Stimulated activated CD4-positive, alpha-beta T cell treated with anti-CD3 and anti-CD28 coated beads, Interleukin-2, amount 100 ng/mL, for 4 hours (primary cell): ENCODE data around the gene ADAM8.
"Not testable (repeated sequence)": the region's sequence is repeated elsewhere in the genome, so short reads cannot be mapped to it uniquely, and the experiment has no call there.

Source experiments
- DNase-seq: peaks from one replicate; pipeline ENCODE4 v3.0.0-alpha.2; 2020; ENCODE audit warnings: low read depth

ADAM8 gene

DNA sequence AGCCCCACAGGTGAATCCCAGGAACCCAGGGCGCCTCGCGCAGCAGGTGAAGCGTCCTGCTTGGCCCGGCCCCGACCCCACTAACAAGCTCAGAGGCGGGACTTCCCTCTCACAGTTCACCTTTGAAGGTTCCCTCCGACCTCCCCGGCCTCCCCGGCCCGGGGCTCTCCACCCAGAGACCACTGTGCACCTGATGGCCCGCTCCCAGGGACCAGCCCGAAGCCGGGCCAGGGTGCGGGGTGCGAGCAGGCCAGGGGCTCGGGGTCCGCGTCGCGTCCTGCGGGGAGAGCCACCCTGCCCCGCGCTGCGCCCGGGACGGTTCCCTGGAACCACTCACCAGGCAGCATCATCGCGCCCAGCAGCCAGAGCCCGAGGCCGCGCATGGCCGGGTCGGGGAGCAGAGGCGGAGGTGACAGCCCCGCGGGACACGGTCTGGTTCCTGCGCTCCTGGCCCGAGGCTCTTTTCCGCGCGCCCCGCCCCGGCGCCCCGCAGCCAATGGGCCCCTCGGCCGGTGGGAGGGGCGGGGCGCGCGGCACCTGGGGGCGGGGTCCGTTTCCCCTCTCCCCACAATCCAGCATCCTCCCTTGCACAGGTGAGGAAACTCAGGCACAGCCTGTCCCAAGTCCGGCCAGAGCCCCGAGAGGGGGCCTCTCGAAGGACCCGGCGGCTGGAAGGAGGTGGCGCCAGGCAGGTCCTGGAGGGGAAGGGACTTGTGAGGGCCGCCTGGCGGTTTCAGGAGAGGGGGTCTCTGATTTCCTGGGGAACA, at the start of gene ADAM8:
Gene ADAM8 (minus strand): TSS at position 434 of the 767 bp plus-strand sequence. CDS start 51 bp downstream, at position 383.
- DNase-seq, result peak; percentile 59

DNA sequence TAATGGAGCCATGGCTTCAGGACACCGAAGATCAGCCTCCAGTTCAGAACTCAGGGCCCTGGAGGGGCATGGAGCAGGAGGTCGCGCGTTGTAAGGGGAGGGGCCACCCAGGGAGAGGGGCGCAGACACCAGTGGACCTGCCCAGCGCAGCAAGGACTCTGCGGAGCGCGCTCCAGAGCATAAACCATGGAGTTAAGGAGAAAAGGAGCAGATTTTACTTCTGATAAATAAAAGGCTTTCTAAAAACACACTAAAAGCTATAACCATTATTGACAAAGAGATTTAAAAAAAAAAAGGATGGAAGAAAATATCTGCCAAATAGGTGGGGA, 49.5 kb upstream of the ADAM8 start:
- DNase-seq, result no peak

DNA sequence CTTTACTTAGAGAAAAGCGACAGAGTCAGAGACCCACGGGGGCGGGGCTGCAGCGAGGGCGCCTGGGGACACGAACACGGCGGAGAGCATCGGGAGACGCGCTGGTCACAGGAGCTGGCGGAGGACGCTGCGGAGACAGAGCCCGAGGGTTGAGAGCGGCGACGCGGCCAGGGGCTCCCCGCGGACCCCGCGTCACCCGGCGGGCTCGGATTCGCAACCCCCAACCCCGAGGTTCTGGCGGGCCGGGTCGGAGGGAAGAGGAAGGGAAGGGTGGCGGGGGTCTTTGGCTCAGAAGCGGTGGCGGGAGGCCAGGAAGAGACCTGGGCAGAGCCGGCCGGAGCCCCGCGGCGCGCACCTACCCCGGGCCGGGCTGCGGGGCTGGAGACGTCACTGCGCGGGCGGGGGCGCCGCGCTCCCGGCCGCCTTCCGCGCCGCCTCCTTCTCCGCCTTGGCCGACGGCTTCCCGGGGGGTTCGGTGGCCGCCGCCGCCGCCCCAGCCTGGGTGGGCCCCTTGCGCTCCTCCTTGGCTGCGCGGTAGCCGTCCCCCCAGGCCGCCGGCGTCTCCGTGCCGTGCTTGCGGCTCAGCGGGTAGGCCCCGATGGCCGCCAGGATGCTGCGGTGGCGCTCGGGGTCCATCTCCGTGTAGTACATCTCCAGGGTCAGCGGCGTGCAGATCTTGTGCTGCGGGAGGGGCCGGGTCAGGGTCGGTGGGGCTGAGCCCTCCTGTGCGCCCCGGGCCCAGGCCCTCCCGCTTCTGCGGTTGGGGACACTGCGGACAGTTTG, 49.0 kb upstream of the ADAM8 start:
- no peak for DNase-seq

DNA sequence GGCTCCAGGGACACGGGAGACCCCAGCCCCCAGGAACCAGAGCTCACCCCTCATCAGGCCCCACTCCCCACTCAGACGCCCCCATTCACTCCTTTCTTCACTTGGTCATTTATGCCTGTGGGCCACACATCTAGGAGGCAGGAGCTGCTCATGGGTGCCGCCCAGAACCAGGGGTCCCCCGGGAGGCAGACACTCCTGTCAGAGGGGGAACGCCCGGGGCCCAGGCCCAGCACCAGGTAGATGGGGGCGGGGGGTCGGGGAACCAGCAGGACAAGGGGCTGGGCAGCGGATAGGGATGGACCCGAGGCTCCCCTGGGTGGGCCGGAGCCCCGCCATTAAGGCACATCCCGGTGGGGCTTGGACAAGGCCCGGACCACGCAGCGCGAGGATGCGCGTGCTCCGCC, 48.2 kb upstream of the ADAM8 start:
- no peak for DNase-seq

DNA sequence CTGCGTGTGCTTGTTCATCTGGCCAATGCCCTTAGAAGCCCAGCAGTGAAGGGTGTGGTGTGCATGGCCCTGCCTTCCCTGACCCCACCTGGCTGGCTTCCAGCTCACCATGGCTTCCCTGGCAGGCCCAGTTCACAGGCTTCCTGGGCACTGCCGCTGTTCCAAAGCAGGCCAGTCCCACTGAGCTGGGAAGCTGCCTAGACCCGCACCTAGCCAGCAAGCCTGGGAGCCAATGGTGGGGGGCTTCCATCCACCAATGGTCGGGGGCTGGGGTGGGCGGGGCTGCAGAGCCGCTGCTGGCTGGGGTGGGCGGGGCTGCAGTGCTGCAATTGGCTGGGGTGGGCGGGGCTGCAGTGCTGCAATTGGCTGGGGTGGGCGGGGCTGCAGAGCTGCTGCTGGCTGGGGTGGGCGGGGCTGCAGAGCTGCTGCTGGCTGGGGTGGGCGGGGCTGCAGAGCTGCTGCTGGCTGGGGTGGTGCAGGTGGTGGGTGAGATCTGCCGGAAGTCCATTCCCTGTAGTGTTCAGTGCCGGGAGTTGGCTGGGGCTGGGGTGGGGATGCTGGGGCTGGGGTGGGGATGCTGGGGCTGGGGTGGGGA, 47.6 kb upstream of the ADAM8 start:
- DNase-seq, result peak; percentile 49

DNA sequence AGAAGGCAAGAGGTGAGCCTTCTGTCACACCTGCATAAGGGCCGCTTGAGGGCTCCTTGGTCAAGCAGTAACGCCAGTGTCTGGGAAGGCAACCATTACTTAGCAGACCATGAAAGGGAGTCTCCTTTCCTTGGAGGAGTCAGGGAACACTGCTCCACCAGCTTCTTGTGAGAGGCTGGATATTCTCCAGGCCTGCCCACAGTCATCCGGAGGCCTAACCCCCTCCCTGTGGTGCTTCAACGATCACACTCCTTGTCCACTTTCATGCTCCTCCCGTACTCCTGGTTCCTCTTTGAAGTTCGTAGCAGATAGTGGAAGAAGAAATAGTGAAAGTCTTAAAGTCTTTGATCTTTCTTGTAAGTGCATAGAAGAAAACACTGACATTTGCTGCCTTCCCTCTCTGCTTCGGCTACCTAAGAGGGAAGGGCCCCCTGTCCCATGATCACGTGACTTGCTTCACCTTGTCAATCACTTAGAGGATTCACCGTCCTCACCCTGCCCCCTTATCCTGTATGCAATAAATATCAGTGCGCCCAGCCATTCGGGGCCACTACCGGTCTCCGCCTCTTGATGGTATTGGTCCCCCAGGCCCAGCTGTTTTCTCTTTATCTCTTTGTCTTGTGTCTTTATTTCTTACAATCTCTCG, 45.5 kb upstream of the ADAM8 start:
- not testable (repeated sequence) for DNase-seq

DNA sequence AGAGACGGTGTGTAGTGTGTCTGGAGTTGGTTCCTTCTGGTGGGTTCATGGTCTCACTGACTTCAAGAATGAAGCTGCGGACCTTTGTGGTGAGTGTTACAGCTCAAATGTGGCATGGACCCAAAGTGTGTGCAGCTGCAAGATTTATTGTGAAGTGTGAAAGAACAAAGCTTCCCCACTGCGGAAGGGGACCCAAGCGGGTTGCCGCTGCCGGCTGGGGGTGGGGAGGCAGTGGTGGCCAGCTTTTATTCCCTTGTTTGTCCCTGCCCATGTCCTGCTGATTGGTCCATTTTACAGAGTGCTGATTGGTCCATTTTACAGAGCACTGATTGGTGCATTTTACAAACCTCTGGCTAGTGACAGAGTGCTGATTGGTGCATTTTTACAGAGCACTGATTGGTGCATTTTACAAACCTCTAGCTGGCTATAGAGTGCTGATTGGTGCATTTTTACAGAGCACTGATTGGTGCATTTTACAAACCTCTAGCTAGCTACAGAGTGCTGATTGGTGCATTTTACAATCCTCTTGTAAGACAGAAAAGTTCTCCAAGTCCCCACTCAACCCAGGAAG, 44.3 kb upstream of the ADAM8 start:
- not testable (repeated sequence) for DNase-seq

DNA sequence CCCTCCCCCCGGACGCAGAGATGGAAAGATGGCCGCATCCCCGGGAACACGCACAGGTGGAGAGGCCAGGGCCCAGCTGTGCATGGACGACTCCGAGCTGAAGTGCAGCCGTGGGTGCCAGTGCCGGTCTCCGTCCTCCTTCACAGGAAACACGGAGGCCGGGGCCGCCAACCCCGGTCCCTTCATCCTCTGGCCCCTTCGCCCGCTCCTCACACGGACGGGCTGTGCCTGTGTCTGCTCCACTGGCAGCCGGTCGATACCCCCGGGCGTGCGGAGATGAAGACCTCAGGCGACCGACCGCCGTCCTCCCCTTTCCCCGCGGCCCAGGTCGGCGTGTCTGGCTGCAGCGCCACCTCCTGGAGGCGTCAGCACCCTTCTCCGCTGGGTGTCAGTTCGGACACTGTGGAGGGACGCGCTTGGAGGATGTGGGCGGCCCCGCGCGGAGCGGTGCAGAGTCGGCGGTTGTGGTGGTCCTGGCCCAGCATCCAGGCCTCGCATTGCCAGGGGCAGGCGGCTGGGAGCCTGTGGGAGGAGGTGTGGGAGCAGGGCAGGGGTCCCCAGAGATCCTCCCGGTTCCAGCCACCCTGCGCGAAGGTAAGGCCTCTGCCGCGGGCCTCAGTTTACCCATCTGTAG, 41.9 kb upstream of the ADAM8 start:
- DNase-seq, result peak; percentile 29

DNA sequence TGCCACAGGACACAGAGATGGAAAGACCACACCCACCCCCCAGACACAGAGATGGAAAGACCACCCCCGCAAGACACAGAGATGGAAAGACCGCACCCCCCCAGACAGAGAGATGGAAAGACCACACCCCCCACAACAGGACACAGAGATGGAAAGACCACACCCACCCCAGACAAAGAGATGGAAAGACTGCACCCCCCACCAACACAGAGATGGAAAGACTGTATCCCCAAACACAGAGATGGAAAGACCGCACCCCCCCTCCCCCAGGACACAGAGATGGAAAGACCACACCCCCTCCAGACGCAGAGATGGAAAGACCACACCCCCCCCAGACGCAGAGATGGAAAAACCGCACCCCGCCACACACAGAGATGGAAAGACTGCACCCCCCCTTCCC, 40.1 kb upstream of the ADAM8 start:
- DNase-seq, result no peak

DNA sequence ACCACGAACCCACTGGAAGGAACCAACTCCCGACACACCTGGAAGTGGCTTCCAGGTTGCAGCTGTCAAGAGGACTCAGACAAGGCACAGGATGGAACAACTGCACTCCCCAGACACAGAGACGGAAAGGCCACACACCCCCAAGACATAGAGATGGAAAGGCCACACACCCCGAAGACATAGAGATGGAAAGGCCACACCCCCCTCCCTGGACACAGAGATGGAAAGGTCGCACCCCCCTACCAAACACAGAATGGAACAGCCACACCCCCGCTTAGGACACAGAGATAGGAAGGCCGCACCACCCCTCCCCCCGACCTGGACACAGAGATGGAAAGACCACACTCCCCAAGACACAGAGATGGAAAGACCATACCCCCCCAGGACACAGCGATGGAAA, 39.6 kb upstream of the ADAM8 start:
- no peak for DNase-seq

DNA sequence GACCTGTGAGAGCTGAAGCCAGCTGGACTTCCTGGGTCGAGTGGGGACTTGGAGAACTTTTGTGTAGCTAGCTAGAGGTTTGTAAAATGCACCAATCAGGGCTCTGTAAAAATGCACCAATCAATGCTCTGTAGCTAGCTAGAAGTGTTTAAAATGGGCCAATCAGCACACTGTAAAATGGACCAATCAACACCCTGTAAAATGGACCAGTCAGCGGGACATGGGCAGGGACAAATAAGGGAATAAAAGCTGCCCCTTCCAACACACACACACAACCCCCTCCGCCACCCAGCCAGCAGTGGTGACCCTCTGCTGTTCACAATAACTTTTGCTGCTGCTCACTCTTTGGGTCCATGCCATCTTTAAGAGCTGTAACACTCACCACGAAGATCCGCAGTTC, 39.2 kb upstream of the ADAM8 start:
- no peak for DNase-seq

DNA sequence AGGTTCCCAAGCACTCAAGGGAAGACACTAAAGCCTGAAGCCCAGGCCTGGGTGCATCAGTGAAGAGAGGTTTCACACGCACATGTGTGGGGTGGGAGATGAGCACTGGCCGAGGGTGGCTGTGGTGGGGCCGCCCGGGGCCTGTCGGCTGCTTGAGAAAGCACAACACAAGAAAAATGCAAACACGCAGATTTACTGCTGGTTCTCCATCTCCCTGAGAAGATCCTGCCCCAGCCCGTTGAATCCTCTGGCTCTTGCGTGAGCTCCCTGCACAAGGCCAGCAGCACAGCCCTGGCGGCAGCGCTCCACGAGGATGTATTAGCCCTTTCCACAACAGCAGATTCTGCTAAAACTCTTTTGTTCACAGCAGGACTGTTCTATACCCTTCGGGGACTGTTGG, 38.2 kb upstream of the ADAM8 start:
- no peak for DNase-seq

DNA sequence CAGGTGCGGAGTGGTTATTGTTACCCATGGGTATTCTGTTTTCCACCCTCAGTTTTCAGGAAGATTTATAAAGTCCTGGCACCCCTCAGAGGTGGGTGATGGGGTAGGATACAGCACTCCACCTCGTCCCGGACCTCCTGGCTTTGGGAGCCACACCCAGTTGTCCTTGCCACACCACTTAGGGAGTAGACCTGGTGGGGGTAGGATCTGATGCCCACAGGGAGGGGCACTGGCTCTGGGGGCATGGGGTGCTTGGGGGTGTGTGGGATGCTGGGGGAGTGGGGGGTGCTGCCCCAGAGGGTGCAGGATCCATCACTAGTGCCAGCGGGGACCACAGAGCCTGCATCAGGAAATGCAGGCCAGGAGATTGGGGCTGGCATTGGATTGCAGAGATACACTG, 36.5 kb upstream of the ADAM8 start:
- no peak for DNase-seq

DNA sequence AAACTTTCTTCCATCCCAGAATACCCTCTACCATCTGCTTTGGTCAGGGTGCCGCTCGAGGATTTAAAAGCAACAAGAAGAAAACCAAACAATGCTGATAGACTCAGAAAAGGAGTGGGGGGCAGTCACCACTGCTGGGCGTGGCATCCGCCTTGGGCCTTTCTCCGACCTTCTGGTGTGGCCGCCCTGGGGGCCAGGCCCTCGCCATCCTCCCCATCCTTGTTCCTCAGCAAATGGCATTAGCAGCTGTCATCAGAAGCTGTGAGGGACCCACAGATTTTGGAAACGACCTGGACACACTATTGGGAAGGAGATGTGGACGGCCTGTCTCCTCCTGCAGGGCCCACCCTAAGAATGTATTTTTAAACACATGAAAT, 36.1 kb upstream of the ADAM8 start:
- no peak for DNase-seq

DNA sequence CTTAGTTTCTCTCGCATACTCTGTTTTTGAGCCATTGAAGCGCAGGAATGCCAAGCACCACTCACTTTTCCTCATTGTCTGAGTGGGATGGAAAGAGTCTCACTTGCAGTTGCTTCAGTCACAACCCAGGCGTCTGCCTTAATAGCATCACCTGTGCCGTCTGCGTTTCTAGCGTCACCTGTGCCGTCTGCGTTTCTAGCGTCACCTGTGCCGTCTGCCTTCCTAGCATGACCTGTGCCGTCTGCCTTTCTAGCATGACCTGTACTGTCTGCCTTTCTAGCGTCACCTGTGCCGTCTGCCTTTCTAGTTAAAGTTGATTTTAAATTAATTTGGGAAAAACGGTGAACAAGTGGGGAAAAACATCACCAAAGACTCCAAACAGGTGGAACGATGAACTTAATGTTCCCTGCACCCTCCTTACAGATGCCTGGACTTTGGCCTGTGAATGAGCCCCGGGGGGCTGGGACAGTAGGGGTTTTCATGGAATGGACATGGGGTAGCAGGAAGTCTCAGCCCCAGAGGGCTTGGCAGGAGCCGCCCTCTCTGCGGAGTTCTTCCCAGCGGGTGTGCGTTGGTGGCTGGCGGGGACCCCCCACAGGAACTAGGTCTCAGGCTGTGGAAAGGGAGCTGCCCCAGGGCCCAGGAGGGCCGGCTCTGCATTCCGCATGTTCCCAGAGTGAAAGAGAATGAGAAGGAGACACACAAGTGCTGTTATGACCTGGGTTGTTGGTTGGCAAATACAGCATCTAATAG, 35.5 kb upstream of the ADAM8 start:
- no peak for DNase-seq

DNA sequence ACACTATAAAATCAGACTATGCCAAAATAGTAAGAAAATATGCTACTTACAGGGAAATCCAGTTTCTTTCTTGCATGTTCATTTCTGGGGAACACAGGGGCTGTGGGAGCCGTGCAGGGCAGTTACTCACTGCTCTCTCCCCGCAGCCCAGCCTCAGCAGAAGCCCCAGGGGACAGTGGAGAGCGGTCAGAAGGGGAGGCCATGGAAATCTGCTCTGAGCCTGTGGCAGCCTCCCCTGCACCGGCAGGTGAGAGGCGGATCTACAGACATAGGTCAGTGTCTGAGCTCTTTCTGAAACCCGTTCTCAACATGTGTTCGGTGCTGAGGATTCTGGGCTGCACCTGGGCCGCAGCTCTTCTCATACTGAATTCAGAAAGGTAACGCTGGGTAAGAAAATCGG, 34.9 kb upstream of the ADAM8 start:
- no peak for DNase-seq

DNA sequence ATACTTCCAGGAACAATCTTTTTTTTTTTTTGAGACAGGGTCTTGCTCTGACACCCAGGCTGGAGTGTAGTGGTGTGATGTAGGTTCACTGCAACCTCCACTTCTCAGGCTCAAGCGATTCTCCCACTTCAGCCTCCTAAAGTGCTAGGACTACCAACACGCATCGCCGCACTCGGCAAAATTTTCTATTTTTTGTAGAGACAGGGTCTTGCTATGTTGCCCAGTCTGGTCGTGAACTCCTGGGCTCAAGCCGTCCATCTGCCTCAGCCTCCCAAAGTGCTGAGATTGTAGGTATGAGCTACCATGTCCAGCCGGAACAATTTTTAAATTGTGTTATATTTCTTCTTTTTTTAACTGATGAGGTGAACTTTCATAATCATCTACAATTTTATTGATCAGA, 34.1 kb upstream of the ADAM8 start:
- no peak for DNase-seq

DNA sequence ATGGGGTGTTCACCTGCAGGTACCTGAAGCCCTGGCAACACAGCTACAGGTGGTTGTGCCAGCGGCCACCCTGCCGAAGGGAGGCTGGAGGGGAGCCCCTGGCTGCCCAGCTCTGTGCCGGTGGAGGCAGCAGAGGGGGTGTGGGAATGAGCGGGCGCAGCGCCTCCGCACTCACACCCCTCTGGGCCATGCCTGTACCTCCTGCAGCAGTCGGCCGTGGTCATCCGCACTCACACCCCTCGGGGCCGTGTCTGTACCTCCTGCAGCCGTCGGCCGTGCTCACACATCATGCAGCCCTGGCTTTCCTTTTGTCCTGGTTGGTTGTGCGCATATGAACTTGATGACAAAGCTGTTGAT, 33.7 kb upstream of the ADAM8 start:
- DNase-seq, result no peak

DNA sequence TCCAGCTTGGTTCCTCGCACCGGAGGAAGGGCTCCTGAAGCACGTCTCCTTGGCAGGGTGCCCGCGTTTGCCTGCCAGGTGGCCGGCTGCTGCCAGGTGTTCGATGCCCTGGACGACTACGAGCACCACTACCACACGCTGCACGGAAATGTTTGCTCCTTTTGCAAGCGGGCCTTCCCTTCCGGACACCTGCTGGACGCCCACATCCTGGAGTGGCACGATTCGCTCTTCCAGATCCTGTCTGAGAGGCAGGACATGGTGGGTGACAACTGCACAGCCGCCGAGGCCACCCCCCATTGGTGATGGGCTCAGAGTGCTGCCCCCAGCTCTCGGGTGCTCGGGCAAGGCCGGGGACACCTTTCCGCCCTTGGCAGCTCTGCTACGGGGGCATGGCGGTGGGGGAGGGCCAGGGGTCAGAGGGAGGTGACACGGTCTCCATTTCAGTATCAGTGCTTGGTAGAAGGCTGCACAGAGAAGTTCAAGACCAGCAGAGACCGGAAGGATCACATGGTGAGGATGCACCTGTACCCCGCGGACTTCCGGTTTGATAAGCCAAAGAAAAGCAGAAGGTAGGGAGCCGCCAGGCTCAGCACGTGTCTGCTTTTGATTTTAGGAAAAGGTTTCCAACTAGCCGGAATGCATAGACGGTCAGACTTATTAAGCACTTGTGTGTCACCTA, 33.2 kb upstream of the ADAM8 start:
- DNase-seq, result no peak

DNA sequence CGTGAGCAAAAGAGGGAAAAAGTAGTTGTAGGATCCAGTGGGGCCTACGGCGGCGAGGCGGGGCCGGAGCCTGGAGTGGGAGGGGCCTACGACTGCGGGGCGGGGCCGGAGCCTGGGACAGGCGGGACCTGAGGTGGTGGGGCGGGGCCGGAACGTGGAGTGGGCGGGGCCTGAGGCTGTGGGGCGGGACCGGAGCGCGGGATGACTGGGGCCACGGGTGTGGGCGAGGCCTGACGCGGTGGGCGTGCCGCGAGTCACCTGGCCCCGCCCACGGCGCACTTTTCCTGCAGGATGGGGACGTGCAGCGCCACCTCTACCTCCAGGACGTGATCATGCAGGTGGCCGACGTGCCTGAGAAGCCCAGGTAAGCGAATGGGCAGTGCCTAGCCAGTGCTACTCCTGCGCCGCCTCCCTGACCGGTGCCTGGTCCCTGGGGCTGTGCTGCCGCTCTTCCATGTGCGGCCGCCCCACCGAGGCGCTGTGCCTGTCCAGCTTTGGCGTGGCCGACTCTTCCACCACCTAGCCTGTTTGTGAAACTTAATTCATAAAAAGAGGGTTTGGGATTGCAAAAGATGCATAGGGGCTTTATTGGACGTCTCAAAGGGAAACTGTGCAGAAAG, 32.5 kb upstream of the ADAM8 start:
- peak; percentile 87 for DNase-seq
